NCI-H82 treated with DMSO at 0.1 percent for 48 hours (cell line): ENCODE measurements around the gene ICA1.

ENCODE experiments used
- DNase-seq: peaks from one replicate; lab custom pipeline; 2025; ENCODE audit not compliant: unreplicated experiment; lab: John Stamatoyannopoulos, UW

ICA1 gene

GRCh38 chr7:8204339-8205030 lies 57.5 kb downstream of the ICA1 start:
- no peak for DNase-seq

- no peak for DNase-seq
Measured at GRCh38 chr7:8201846-8202441, 60.0 kb downstream of the ICA1 start.

- no peak for DNase-seq
Measured at GRCh38 chr7:8200717-8201116, 61.2 kb downstream of the ICA1 start.

- DNase-seq = no peak
Measured at GRCh38 chr7:8200316-8200715, 61.7 kb downstream of the ICA1 start.

- no peak for DNase-seq
Measured at GRCh38 chr7:8197994-8198698, 63.8 kb downstream of the ICA1 start.

DNA sequence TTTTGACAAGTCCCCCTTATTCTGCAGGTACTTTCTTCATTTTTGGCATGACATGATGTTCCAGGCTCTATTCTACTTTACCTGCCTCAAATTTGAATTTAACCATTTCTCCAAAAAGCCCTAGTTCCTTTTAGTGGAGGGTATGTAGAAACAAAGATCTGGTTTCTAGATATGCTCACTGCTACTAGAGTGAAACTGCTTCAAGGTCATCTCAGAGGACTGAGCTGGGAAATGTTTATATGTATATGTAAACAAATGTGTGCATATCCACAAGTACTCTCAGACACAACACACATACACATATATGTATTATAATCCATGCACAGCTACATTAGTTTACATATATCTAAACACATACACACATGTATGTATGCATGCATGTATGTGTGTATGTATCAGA lies 69.1 kb downstream of the ICA1 start:
- no peak for DNase-seq

GRCh38 chr7:8190119-8190895 lies 71.7 kb downstream of the ICA1 start:
- peak; percentile 50 for DNase-seq

DNA sequence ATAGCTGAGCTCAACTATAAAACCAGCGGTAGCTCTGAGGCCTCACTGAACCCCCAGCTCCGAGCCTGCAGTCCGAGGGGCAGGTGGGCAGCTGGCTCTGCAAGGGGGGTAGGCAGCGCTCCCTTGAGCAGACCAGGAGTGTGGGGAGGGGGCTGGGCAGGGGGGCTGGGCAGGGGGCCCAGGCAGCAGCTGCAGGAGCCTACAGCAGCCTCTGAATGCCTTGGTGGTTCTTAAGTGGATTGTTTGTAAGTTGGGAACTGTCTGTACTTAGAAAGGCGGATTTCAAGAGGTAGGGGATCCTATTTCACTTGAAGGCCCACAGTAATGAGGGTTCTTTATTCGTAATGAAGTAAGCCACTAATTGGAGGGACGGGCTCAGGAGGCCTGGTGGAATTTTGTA lies 72.3 kb downstream of the ICA1 start:
- DNase-seq = peak; percentile 95

DNA sequence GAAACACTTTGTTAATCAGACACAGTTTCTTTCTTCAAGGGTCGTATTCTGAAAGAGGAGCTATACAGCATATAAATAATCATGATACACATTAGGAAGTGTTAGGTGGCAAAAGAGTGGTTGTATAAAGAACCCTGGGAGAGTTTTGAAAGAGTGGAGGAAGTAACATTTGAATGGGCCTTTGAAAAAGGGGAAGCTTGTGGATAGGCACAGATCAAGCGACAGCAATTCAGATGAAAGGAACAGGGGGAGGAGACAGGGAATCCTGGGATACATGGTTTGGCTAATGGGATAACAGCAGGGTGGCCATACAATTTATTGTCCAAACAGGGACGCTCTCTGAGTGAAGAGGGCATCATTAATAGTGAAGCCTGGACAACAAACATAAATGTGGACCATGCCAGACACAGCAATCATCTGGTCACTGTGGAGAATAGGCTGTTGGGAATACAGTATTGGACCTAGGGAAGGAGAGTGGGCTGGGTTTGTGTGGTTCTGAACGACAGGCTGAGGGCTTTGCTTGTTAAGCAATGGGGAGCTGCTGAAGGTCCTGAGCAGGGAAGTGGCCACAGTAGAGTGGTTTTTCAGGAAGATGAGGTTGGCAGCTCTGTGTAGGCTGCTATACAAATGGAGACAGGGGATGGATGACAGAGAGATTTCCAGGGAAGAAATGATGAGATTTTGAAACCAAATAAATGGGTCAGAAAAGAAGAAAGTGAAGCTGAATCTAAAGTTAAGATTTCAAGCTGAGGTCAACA lies 75.9 kb downstream of the ICA1 start:
- no peak for DNase-seq

GRCh38 chr7:8184221-8184620 lies 77.7 kb downstream of the ICA1 start:
- no peak for DNase-seq

GRCh38 chr7:8179486-8179885 lies 82.5 kb downstream of the ICA1 start:
- DNase-seq = no peak

DNA sequence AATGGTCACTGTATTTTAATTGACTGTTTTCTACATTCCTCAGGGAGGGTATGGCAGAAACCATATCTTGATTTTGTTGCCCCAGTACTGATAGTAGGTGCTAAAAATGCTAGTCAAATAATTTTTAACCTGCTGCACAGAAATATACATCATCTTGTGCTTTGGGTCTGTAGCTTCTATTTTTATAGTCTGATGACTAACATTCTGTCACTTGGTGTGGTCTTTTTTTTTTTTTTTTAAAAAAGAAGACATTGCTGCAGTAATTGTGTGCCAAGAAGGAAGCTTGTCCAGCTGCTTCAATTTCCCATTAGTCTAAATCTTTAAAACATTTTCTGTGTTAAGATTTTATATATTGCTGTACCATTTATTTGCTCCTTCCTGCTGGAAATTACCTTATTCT lies 83.6 kb downstream of the ICA1 start:
- no peak for DNase-seq

DNA sequence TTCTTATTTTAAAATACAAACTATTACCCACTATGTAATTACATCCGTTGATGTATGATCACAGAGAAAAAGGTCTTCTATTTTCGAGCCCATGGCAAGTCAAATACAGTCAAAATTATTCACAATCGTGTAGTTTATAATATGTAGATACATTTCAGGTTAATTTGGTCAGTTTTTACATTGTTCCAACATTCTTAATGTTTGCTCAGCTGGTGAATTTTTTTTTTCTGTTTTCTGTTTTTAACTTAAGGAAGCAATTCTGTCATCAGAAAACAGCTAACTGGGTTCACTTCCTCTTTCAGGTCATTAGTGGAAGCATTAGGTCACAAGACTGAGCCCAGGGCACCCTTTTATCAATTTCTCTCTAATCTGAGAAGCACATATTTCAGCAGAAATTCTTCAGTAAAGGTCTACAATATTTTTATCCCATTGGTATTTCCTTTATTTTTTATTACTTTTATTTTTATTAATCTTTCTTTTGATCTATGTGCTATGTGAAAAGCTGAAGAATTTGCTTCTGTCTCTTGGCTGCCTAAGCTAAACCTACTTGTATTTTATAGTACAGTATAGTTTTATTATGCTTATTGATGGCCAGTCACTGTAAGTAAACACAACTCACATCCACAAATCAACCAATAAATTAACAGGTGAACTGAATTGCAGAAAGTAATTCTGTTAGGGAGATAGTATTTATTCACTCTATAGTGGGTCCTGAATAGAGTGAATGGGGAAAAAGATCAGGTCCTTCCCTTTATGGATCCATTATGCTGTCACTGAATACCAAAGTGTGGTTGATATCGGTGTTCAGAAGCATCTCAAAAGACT lies 84.6 kb downstream of the ICA1 start:
- no peak for DNase-seq

- no peak for DNase-seq
Measured at GRCh38 chr7:8176370-8177081, 85.4 kb downstream of the ICA1 start.

- no peak for DNase-seq
Measured at GRCh38 chr7:8175929-8176369, 86.0 kb downstream of the ICA1 start.

GRCh38 chr7:8172372-8173354 lies 89.3 kb downstream of the ICA1 start:
- DNase-seq = no peak

DNA sequence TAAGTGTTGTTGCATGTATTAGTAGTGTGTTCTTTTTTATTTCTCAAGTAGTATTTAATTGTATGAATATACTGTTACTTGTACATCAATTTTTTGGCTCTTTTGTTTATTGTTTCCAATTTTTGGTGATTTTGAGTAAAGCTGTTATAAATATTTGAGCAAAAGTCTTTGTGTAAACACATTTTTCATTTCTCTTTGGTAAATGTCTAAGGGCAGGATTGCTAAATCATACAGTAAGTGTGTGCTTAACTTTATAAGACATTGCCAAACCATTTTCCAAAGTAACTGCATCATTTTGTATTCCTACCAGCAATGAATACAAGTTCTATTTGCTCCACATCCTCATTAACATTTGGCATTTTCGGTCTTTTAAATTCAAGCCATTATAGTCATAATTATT lies 92.8 kb downstream of the ICA1 start:
- DNase-seq = no peak

- DNase-seq = no peak
Measured at GRCh38 chr7:8168336-8168735, 93.6 kb downstream of the ICA1 start.
